Stimulated activated CD8-positive, alpha-beta memory T cell treated with anti-CD3 and anti-CD28 coated beads, Interleukin-15, amount 100 ng/mL, for 48 hours (primary cell): ENCODE data around the gene CTRL.
"Not testable (repeated sequence)": the region's sequence is repeated elsewhere in the genome, so short reads cannot be mapped to it uniquely, and the experiment has no call there.

Experiments
- DNase-seq, 2 donors: peaks; one replicate each; pipeline ENCODE4 v3.0.0-alpha.2; 2020; ENCODE audit warnings: low read depth in 2 of 2

CTRL gene

GRCh38 chr16:67941469-67942199 lies 10.0 kb upstream of the CTRL start:
- no peak for DNase-seq

- no peak for DNase-seq
Measured at GRCh38 chr16:67940446-67941089, 8.9 kb upstream of the CTRL start.

- peak; percentile 32 to 36 for DNase-seq
Measured at GRCh38 chr16:67939507-67940445, 8.1 kb upstream of the CTRL start.

DNA sequence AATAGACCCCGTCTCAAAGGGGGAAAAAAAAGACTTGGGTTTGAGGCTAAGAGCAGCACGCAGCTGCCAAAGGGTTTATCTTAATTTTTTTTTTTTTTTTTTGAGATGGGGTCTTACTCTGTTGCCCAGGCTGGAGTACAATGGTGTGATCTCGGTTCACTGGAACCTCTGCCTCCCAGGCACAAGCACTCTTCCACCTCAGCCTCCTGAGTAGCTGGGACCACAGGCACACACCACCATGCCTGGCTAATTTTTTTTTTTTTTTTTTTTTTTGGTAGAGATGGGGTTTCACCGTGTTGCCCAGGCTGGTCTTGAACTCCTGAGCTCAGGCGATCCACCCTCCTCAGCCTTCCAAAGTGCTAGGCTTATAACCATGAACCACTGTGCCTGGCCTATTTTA lies 6.1 kb upstream of the CTRL start:
- not testable (repeated sequence) for DNase-seq

DNA sequence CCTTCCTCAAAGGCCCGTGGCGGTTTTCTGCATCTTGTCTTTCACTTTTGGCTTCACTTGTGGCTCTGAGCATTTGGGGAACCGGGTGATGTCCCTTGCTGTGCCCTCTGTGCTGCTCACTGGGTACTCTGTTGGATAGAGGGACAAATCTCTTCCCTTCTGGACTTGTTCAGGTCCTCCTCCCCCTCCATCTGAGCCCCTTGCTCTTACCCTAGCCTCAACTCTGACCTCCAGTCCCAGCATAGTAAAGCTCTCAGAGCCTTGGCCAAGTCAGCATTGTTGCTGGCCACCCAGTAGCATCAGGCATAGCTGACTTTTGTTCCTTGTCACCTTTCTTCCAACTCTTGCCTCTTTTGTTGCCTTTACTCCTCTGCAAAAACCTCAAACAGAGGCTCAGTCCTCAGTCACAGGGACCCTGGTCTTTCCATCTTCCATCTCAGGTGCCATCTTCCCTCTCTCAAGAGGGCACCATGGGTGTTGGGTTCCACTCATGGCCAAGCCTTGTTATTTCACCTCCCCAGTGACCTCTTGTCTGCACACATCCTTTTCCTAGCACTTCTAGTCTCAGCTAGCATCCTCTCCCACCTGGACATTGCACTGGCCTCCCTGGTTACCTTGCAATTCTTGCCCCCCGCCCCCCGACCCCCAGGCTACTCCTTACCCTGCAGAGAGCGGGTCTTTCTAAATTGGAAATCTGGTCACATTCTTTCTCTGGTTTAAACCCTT lies 5.4 kb upstream of the CTRL start:
- DNase-seq, result peak in 1 of 2 donors; percentile 65

GRCh38 chr16:67936124-67936879 lies 4.6 kb upstream of the CTRL start, which contains the start of gene PSMB10:
Gene PSMB10, minus strand, starts transcription at chr16:67936850. Its CDS starts 101 bp downstream, at chr16:67936749.
- peak in 1 of 2 donors; percentile 63 for DNase-seq

- DNase-seq, result peak; percentile 96
Measured at GRCh38 chr16:67935402-67936123, 3.9 kb upstream of the CTRL start.

GRCh38 chr16:67935101-67935401 lies 3.4 kb upstream of the CTRL start:
- DNase-seq, result no peak

GRCh38 chr16:67934306-67935100 lies 2.8 kb upstream of the CTRL start:
- DNase-seq, result no peak

GRCh38 chr16:67933805-67934204 lies 2.1 kb upstream of the CTRL start:
- DNase-seq, result no peak

GRCh38 chr16:67932462-67932840 lies 789 bp upstream of the CTRL start:
- no peak for DNase-seq

GRCh38 chr16:67930678-67931211 lies 917 bp downstream of the CTRL start:
- no peak for DNase-seq

- no peak for DNase-seq
Measured at GRCh38 chr16:67930191-67930590, 1.5 kb downstream of the CTRL start.

GRCh38 chr16:67928561-67929364 lies 2.9 kb downstream of the CTRL start:
- peak; percentile 62 to 63 for DNase-seq

GRCh38 chr16:67928147-67928546 lies 3.5 kb downstream of the CTRL start:
- DNase-seq, result no peak

DNA sequence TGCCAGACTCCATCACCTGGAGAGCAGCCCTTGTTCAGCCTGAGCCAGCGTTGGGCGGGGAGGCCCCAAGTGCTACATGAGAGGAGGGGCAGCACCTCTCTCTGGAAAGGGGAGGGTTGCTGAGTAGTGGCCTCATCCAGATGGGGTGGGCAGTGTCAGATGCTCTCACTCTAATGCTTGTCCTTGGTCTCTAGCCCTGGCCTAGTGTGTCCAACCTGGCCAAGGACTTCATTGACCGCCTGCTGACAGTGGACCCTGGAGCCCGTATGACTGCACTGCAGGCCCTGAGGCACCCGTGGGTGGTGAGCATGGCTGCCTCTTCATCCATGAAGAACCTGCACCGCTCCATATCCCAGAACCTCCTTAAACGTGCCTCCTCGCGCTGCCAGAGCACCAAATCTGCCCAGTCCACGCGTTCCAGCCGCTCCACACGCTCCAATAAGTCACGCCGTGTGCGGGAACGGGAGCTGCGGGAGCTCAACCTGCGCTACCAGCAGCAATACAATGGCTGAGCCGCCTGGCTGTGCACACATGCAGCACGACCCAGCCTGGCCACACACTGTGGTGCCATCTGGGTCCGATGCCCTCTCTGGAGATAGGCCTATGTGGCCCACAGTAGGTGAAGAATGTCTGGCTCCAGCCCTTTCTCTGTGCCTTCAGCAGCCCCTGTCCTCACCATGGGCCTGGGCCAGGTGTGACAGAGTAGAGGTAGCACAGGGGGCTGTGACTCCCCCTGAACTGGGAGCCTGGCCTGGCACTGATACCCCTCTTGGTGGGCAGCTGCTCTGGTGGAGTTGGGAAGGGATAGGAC lies 4.3 kb downstream of the CTRL start:
- no peak for DNase-seq

DNA sequence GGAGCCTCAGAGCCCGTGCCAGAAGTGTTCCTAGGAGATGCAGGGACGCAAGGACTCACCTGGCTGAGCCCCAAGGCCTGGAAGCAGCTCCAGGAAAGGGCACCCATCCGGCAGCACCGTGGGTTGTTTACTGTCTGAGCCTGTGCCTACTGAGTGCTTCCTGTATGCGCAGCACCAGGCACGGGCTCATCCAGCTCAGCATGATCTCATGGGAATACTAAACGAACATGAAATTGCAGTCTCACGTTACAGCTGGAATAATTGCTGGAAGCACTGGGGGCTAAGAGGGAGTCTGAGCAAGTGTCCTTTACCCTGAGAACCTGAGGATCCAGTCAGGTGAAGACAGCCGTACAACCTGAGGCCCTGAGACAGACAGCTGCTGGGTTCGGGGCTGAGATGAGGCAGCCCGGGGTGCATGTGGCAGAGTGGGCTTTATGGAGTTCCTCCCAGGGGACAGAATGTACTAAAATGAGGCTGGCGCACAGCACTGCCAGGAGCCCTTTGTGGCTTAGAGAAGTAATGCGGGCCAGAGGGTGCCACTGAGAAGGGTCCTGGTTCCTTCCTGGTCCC lies 5.4 kb downstream of the CTRL start:
- no peak for DNase-seq
